Measurements from ENCODE around the gene MAPKAP1. TPM values are rescaled to one million over a fixed set of nuclear protein-coding genes. Genes with fewer than 3 reads are reported as not detected.

Gene MAPKAP1
- total RNA-seq, 4 donors from 2014 or later: 59.0 to 98.2 (median 70.9) TPM

- Histone ChIP-seq H3K27me3 (no peaks in the 10 kb centered on the region), H3K4me3 (no peak overlapping the region), H3K36me3 (no peaks in the 10 kb centered on the region), H3K27ac (no peak overlapping the region), H3K9me3 (no peaks in the 10 kb centered on the region), H3K4me1 (no peaks in the 10 kb centered on the region)
- DNase-seq: no peak
- TF ChIP-seq, protein P1, sequence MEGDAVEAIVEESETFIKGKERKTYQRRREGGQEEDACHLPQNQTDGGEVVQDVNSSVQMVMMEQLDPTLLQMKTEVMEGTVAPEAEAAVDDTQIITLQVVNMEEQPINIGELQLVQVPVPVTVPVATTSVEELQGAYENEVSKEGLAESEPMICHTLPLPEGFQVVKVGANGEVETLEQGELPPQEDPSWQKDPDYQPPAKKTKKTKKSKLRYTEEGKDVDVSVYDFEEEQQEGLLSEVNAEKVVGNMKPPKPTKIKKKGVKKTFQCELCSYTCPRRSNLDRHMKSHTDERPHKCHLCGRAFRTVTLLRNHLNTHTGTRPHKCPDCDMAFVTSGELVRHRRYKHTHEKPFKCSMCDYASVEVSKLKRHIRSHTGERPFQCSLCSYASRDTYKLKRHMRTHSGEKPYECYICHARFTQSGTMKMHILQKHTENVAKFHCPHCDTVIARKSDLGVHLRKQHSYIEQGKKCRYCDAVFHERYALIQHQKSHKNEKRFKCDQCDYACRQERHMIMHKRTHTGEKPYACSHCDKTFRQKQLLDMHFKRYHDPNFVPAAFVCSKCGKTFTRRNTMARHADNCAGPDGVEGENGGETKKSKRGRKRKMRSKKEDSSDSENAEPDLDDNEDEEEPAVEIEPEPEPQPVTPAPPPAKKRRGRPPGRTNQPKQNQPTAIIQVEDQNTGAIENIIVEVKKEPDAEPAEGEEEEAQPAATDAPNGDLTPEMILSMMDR (IDR thresholded peaks at IDR 0.05): no peak
- TF ChIP-seq POLR2A (IDR thresholded peaks at IDR 0.05): no peak
These were observed 280.1 kb downstream of the MAPKAP1 start for GRCh38 chr9:125426926-125427325.

- no peak overlapping the region for H3K27ac ChIP-seq
- no peaks in the 10 kb centered on the region for H3K9me3 ChIP-seq
- no peak for DNase-seq
- no peak overlapping the region for H3K4me3 ChIP-seq
- no peaks in the 10 kb centered on the region for H3K4me1 ChIP-seq
- H3K36me3 ChIP-seq: no peaks in the 10 kb centered on the region
- H3K27me3 ChIP-seq: no peaks in the 10 kb centered on the region
- TF ChIP-seq, protein P1 (IDR thresholded peaks at IDR 0.05): no peak
- TF ChIP-seq POLR2A (IDR thresholded peaks at IDR 0.05): no peak
These were observed 281.0 kb downstream of the MAPKAP1 start for GRCh38 chr9:125425901-125426515.

DNA sequence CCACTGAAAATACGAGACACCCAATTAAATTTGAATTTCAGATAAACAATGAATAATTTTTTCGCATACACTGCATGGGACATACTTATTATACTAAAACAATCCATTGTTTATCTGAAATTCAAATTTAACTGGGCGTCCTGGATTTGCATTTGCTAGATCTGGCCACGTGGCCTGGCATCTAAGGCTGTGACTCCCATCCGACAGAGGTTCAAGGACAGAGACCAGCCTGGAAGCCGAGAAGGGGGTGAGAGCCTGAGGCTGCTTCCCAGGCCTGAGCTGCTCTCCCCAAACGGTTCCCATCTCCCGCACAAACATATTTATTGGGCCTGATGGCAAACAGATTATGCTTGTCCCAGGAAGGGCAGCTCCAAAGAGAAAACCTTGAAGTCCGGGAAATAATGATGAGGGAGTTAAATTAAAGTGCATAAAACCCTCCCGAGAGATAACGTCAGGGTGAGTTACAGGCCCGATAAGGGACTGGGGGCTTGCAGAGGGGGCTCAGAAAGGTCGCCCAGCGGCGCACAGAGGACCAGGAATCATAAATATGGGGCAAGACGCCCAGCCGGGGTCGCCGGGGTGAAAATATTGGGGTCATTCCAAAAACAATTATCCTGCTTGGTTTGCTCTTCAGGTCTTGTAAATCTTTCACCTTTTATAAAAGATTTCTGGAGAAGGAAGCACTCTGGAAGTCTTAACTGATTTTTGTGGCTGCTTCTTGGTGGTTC, 281.7 kb downstream of the MAPKAP1 start:
- Histone ChIP-seq H3K27me3 (no peaks in the 10 kb centered on the region), H3K36me3 (no peaks in the 10 kb centered on the region), H3K9me3 (no peaks in the 10 kb centered on the region), H3K27ac (no peak overlapping the region), H3K4me1 (no peaks in the 10 kb centered on the region), H3K4me3 (no peak overlapping the region)
- TF ChIP-seq POLR2A (IDR thresholded peaks at IDR 0.05): no peak
- TF ChIP-seq, protein P1 (IDR thresholded peaks at IDR 0.05): no peak
- DNase-seq: no peak

- Histone ChIP-seq H3K27ac (no peak overlapping the region), H3K4me3 (no peak overlapping the region), H3K4me1 (no peaks in the 10 kb centered on the region), H3K36me3 (no peaks in the 10 kb centered on the region), H3K9me3 (no peaks in the 10 kb centered on the region), H3K27me3 (no peaks in the 10 kb centered on the region)
- no peak for DNase-seq
- no peak for TF ChIP-seq POLR2A (IDR thresholded peaks at IDR 0.05)
- TF ChIP-seq, protein P1 (IDR thresholded peaks at IDR 0.05): no peak
These were observed 283.0 kb downstream of the MAPKAP1 start for GRCh38 chr9:125423964-125424363.

DNA sequence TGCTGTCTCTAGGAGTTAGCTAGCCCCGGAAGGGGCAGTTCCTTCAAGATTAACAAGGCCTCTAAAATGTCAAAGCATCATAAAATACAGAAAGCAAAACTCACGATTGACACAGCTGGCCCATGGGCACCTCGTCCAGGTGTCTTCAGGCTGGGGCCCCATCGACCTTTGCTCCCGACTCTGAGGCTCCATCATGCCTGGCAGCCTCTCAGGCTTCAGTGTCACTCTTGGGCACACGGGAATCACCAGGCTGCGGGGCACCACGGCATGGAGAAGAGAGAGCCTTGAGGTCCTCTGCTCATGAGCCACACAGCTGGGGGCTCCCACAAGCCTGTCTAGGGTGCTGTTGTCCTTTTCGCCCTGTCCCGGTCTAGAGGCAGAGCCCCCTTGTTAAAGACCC, 284.2 kb downstream of the MAPKAP1 start:
- Histone ChIP-seq H3K9me3 (no peaks in the 10 kb centered on the region), H3K36me3 (no peaks in the 10 kb centered on the region), H3K27ac (no peak overlapping the region), H3K4me1 (no peaks in the 10 kb centered on the region), H3K4me3 (no peak overlapping the region), H3K27me3 (no peaks in the 10 kb centered on the region)
- no peak for DNase-seq
- TF ChIP-seq, protein P1 (IDR thresholded peaks at IDR 0.05): no peak
- no peak for TF ChIP-seq POLR2A (IDR thresholded peaks at IDR 0.05)

Data from Peyer's patch (tissue), 4 donors.